Measurements from ENCODE around the gene FAM117A. TPM values are rescaled to one million over a fixed set of nuclear protein-coding genes. Genes with fewer than 3 reads are reported as not detected.
A peak's percentile ranks its signal among the peaks of the same experiment; 100 is the strongest.

The FAM117A gene
- total RNA-seq, 3 donors from 2014 or later = 8.0 to 11.6 (median 9.8) TPM

DNA sequence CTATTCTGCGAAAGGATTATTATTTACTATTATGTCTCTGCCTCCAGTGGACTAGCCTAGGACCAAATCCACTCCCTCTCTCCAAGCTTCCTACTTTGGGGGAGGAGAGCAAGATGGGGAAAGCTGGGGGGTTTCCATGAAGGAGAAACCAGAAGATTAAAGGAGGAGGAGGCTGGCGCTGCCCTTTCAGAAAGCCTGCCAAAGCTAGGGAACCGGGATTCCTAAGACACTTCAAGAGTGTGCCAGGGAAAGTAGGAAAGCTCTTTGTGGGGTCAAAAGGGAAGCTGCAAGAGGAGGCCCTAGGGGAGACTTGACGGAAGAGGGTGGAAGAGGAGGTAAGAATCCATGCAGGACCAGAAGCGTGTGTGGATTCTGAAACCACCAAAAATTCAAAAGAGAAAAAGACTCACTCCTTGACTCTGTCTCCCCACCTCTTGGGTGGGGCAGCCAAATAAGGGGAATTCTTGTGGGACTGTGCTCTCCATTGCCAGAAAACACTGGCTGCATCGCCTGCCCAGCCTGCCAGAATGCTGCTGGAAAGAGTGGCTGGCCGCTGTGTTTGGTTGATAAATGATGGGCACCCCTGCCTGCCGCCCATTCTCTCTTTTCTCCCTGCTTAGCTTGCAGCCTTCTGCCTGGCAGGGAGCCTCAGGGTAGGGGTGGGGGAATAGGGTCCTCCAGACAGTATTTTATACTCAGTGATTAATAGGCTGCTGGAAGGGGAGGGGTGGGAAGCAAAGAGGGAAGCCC lies 12.8 kb upstream of the FAM117A start:
- DNase-seq (ENCODE audit: low spot score in 2 of 2) = no peak

DNA sequence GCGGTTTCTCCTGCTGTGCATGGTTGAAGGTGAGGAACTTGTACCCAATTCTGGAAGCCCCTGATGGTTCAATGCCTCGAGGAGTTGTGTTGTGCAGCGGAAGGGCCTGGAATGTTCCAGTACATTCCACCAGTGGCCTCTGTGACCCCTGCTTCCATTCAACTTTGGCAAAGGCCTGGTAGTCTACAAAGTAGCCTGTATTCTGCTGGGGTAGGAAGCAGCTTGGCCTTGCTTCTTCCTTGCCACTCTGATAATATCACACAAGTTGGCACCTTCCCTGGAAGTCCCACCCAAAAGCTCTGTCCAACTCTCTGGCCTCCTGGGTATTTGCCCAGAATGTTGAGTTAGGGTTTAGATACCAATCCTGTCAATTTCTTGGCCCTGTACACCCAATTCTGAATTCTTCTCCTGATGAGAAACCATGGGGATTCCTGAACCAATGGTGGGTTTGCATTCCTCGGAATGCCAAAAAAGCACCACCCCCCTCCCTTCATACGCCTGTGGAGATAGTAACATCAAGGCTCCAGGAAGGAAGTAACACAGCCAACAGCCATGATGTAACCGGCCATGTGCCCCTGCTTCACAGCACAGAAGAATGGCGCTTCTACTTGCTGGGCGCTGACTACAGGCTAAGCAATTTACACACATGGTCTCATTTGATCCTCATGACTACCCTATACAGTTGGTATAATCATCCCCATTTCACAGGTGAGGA lies 11.8 kb upstream of the FAM117A start:
- intact Hi-C loops (cut with DNase I; ENCODE audit: low total_unique reads) = loop anchor here (5.0 kb wide), 1 partner anchor 58 kb away; no protein-coding TSS in a partner anchor

More for the DNA sequence above, 12.8 kb upstream of the FAM117A start:
- Histone ChIP-seq H3K27me3 (no peaks in the 10 kb centered on the region), H3K4me1 (no peaks in the 10 kb centered on the region), H3K9me3 (no peaks in the 10 kb centered on the region), H3K27ac (peak overlapping the region; percentile 27 to 48), H3K4me3 (no peak overlapping the region), H3K36me3 (no peaks in the 10 kb centered on the region)
- intact Hi-C loops (cut with DNase I; ENCODE audit: low total_unique reads) = loop anchor here (5.0 kb wide), 1 partner anchor 59 kb away; no protein-coding TSS in a partner anchor
- TF ChIP-seq POLR2AphosphoS5 (IDR thresholded peaks at IDR 0.05) (no peak), CTCF (IDR thresholded peaks at IDR 0.05) (no peak), POLR2A (IDR thresholded peaks at IDR 0.05) (no peak)

GRCh38 chr17:49766918-49767530 lies 3.1 kb upstream of the FAM117A start:
- intact Hi-C loops (cut with DNase I; ENCODE audit: low total_unique reads) = no loop called here
- no peak for DNase-seq (ENCODE audit: low spot score in 2 of 2)
- Histone ChIP-seq H3K27ac (no peak overlapping the region), H3K9me3 (no peaks in the 10 kb centered on the region), H3K27me3 (no peaks in the 10 kb centered on the region), H3K4me3 (no peak overlapping the region), H3K36me3 (no peaks in the 10 kb centered on the region), H3K4me1 (peaks cover 0 to 5% of the 10 kb centered on the region in 2 donors)
- TF ChIP-seq CTCF (IDR thresholded peaks at IDR 0.05) = no peak
- TF ChIP-seq POLR2A (IDR thresholded peaks at IDR 0.05) = no peak
- no peak for TF ChIP-seq POLR2AphosphoS5 (IDR thresholded peaks at IDR 0.05)

More for the DNA sequence above, 11.8 kb upstream of the FAM117A start:
- H3K27ac ChIP-seq = peak overlapping the region; percentile 27 to 63
- no peaks in the 10 kb centered on the region for H3K9me3 ChIP-seq
- H3K36me3 ChIP-seq = no peaks in the 10 kb centered on the region
- DNase-seq (ENCODE audit: low spot score in 2 of 2) = no peak
- H3K4me1 ChIP-seq = no peaks in the 10 kb centered on the region
- TF ChIP-seq POLR2AphosphoS5 (IDR thresholded peaks at IDR 0.05) (no peak), POLR2A (IDR thresholded peaks at IDR 0.05) (no peak), CTCF (IDR thresholded peaks at IDR 0.05) (no peak)
- no peaks in the 10 kb centered on the region for H3K27me3 ChIP-seq
- H3K4me3 ChIP-seq = no peak overlapping the region

DNA sequence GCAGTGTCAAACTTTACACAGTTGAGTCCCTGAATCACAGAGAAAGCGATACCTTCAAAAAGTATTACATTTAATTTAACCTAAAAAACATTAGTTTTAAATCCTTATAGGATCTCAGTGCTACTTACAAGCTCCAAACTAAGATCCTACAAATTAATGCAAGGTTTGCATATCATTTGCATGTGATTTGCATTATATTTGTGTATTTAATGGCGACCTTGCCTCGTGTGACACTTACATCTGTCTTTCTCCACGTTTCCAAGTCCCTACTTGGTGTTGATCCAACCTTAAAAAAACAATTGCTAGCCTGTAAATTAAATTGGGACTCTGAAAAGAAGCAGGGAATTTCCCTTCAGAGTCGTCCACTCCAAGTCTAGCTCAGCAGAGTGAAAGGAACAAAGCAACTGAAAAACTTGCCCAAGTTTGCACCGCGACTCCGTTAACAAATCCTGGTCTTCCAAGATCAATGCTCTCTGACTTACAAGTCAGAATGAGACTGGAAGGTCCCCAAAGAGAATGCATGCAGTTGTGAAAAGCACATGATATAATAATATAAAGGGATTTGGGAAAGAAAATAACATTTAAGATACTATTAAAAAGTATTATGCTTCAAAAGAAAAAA lies 739 bp upstream of the FAM117A start:
- TF ChIP-seq CTCF (IDR thresholded peaks at IDR 0.05) (no peak), POLR2A (IDR thresholded peaks at IDR 0.05) (no peak), POLR2AphosphoS5 (IDR thresholded peaks at IDR 0.05) (no peak)
- peak overlapping the region; percentile 59 to 95 (median 82) for H3K4me3 ChIP-seq
- H3K27me3 ChIP-seq = no peaks in the 10 kb centered on the region
- DNase-seq (ENCODE audit: low spot score in 2 of 2) = no peak
- H3K36me3 ChIP-seq = no peaks in the 10 kb centered on the region
- H3K9me3 ChIP-seq = no peaks in the 10 kb centered on the region
- peaks cover 0 to 5% of the 10 kb centered on the region in 2 donors for H3K4me1 ChIP-seq
- intact Hi-C loops (cut with DNase I; ENCODE audit: low total_unique reads) = no loop called here
- peak overlapping the region; percentile 11 to 79 for H3K27ac ChIP-seq
